ENCODE data around the gene CHD2. TPM values are rescaled to one million over a fixed set of nuclear protein-coding genes. Genes with fewer than 3 reads are reported as not detected.

CHD2 gene
- total RNA-seq, 1 donor from 2014 or later, result 61.2 TPM

DNA sequence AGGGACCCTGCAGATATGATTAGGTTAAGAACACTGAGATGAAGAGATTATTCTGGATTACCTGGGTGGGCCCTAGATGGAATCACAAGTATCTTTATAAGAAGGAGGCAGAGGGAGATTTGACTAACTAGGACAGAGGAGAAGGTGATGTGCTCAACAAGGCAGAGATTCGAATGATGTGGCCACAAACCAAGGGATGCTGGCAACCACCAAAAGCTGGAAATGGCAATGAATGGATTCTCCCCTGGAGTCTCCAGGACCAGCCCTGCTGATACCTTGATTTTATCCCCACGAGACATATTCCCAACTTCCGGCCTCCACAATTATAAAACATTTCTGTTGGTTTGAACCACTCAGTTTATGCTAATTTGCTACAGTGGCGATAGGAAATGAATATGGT, 146.0 kb downstream of the CHD2 start:
- DNase-seq (ENCODE audit: low spot score in 2 of 2), result no peak
- no peak overlapping the region for H3K4me3 ChIP-seq
- intact Hi-C loops (cut with DNase I), result no loop called here
- H3K36me3 ChIP-seq, result peaks cover 40 to 75% of the 10 kb centered on the region in 2 donors
- TF ChIP-seq, protein P1, sequence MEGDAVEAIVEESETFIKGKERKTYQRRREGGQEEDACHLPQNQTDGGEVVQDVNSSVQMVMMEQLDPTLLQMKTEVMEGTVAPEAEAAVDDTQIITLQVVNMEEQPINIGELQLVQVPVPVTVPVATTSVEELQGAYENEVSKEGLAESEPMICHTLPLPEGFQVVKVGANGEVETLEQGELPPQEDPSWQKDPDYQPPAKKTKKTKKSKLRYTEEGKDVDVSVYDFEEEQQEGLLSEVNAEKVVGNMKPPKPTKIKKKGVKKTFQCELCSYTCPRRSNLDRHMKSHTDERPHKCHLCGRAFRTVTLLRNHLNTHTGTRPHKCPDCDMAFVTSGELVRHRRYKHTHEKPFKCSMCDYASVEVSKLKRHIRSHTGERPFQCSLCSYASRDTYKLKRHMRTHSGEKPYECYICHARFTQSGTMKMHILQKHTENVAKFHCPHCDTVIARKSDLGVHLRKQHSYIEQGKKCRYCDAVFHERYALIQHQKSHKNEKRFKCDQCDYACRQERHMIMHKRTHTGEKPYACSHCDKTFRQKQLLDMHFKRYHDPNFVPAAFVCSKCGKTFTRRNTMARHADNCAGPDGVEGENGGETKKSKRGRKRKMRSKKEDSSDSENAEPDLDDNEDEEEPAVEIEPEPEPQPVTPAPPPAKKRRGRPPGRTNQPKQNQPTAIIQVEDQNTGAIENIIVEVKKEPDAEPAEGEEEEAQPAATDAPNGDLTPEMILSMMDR (IDR thresholded peaks at IDR 0.05), result no peak
- H3K9me3 ChIP-seq, result peaks cover 0 to 8% of the 10 kb centered on the region in 2 donors
- H3K4me1 ChIP-seq, result no peaks in the 10 kb centered on the region
- H3K27me3 ChIP-seq, result no peaks in the 10 kb centered on the region
- H3K27ac ChIP-seq, result no peak overlapping the region

DNA sequence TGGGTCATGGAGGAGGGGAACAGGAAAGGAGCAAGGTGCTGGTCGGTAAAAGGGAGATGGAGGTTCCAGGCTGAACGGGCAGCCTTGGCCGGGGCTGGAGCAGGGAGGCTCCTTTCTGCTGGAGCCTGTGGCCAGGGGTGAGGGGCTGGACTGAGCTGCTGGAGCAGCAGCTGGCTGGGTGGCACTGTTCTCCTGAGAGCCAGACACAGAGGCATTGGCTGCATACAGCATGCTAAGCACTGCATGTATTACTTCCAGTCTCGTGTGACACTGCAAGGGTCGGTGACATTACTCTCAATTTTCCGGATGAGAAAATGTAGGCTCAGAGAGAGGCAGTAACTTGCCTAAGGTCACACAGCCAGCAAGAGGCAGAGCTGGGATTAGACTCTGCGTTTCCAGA, 146.6 kb downstream of the CHD2 start:
- intact Hi-C loops (cut with DNase I), result no loop called here
- H3K9me3 ChIP-seq, result peaks cover 0 to 8% of the 10 kb centered on the region in 2 donors
- peaks cover 44 to 81% of the 10 kb centered on the region in 2 donors for H3K36me3 ChIP-seq

DNA sequence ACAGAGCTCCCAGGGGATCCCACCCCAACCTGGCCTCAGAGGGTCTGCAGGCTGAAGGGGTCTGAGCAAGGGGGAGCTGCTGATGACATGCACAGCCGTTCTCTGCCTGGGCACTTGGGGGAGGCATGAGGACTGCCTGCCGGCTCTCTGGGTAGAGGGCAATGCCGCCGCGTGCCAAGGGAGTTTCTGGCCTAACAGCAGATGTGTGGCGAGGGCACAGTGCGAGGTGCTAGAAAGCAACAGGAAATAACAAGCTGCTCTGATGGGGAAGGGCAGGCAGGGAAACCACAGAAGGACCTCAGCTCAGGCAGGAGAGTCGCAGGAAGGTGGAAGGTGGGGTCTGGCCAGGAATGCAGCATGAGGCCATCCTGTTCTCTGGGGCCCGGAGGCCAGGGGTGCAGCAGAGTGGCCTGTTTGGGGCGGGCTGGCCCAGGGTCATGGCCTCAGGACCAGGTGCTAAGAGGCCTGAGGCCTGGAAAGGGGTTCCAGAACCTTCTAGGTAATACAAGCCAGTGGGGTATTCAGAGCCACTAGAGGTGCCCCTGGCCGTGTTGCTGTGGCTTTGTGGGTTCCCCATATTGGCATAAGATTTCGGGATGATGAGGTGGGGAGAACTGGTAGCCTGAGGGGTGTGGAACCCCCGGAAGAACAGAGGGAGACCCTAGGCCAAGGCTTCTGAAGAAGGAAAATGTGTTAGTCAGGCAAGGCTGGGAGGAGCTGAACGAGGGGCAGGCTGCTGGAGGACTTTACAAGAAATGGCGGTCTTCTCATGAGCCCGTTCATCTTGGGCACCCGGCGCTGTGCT, 147.7 kb downstream of the CHD2 start:
- H3K4me3 ChIP-seq, result no peak overlapping the region
- intact Hi-C loops (cut with DNase I), result no loop called here
- no peak for DNase-seq (ENCODE audit: low spot score in 2 of 2)
- H3K36me3 ChIP-seq, result peaks cover 48 to 89% of the 10 kb centered on the region in 2 donors
- no peak overlapping the region for H3K27ac ChIP-seq
- TF ChIP-seq, protein P1 (IDR thresholded peaks at IDR 0.05), result no peak
- H3K27me3 ChIP-seq, result no peaks in the 10 kb centered on the region
- peaks cover 0 to 8% of the 10 kb centered on the region in 2 donors for H3K9me3 ChIP-seq
- H3K4me1 ChIP-seq, result peaks cover 0 to 2% of the 10 kb centered on the region in 2 donors

More for the DNA sequence above, 146.6 kb downstream of the CHD2 start:
- TF ChIP-seq, protein P1 (IDR thresholded peaks at IDR 0.05), result no peak
- Histone ChIP-seq H3K27ac (no peak overlapping the region), H3K4me1 (peaks cover 0 to 2% of the 10 kb centered on the region in 2 donors), H3K27me3 (no peaks in the 10 kb centered on the region), H3K4me3 (no peak overlapping the region)
- DNase-seq (ENCODE audit: low spot score in 2 of 2), result no peak

DNA sequence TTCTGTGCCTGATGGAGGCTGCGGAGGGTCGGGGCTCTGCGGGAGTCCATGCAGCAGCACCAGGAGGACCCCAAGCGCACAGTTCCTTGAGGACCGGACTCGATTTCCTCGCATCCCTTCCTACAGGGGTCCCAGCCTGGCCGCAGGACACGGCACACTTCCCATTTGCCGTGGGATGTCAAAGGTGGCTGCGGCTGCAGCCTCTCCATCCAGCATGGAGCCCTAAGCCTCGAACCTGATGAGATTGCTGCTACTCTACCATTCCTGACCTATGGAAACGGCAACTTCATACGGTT, 148.2 kb downstream of the CHD2 start:
- Histone ChIP-seq H3K27me3 (no peaks in the 10 kb centered on the region), H3K27ac (no peak overlapping the region), H3K9me3 (peaks cover 0 to 8% of the 10 kb centered on the region in 2 donors), H3K4me1 (peaks cover 0 to 2% of the 10 kb centered on the region in 2 donors), H3K36me3 (peaks cover 48 to 88% of the 10 kb centered on the region in 2 donors), H3K4me3 (no peak overlapping the region)
- TF ChIP-seq, protein P1 (IDR thresholded peaks at IDR 0.05), result no peak
- intact Hi-C loops (cut with DNase I), result no loop called here
- DNase-seq (ENCODE audit: low spot score in 2 of 2), result no peak

DNA sequence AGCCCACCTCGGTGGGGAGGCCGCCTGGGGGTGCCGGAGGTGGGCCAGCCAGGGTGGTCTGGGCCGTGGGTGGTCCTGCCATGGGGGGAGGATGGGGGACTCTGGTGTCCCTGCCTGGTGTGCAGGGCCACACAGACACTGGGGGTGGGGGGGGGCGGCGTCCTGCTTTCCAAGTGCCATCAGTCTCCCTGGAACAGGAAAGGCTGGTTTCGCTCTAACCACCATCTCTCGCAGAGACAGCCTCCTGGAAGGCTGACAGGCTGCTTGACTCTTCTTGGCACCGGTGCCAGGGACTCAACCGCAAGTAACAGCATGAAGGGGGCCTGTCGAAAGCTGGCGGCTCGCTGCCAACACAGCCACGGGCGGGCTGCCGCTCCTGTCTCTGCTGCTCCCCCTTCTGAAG, 148.6 kb downstream of the CHD2 start:
- no peak for DNase-seq (ENCODE audit: low spot score in 2 of 2)
- peaks cover 48 to 84% of the 10 kb centered on the region in 2 donors for H3K36me3 ChIP-seq
- no peak overlapping the region for H3K4me3 ChIP-seq
- intact Hi-C loops (cut with DNase I), result no loop called here
- no peak overlapping the region for H3K27ac ChIP-seq
- peaks cover 0 to 8% of the 10 kb centered on the region in 2 donors for H3K9me3 ChIP-seq
- TF ChIP-seq, protein P1 (IDR thresholded peaks at IDR 0.05), result no peak
- H3K27me3 ChIP-seq, result no peaks in the 10 kb centered on the region
- peaks cover 0 to 2% of the 10 kb centered on the region in 2 donors for H3K4me1 ChIP-seq
